GM18502 (cell line): ENCODE measurements around the gene POLR2E.

Experiments
- ATAC-seq: cut with Tn5 transposase; IDR thresholded peaks from one replicate; pipeline ENCODE4 v1.9.1; 2021; ENCODE audit warnings: mild to moderate bottlenecking; ENCODE audit not compliant: unreplicated experiment, poor library complexity

POLR2E gene

GRCh38 chr19:1082928-1083816 lies 12.0 kb downstream of the POLR2E start:
- ATAC-seq = no peak

GRCh38 chr19:1082165-1082927 lies 12.8 kb downstream of the POLR2E start:
- no peak for ATAC-seq

- ATAC-seq = no peak
Observed at GRCh38 chr19:1081301-1082164, 13.6 kb downstream of the POLR2E start.

DNA sequence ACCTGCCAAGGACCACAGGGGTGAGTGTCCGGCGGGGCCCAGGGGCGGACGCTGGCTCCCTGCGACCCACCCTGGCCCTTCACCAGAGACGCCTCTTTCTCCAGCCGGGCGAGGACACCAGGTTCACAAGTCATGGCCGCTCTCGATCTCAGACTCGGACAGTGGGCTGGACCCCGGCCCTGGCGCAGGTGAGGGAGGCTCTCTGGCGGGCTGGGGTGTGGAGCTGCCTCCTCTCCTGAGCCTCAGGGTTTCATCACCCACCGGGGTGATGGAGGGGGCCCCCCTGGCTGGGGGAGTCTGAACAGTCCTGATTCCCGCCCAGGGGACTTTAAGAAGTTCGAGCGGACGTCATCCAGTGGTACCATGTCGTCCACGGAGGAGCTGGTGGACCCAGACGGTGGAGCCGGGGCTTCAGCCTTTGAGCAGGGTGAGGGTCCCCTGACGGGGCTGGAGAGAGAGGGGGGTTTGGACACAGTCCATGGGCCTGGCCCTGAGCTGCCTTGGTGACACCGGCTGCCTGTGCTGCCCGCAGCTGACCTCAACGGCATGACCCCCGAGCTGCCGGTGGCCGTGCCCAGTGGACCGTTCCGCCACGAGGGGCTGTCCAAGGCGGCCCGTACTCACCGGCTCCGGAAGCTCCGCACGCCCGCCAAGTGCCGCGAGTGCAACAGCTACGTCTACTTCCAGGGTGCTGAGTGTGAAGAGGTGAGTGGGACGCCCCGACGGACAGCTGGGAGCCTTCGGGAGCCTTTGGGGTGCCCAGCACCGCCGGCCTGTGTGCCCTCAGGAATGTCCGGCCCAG lies 14.6 kb downstream of the POLR2E start:
- ATAC-seq = no peak

GRCh38 chr19:1079566-1080111 lies 15.5 kb downstream of the POLR2E start:
- ATAC-seq = no peak

DNA sequence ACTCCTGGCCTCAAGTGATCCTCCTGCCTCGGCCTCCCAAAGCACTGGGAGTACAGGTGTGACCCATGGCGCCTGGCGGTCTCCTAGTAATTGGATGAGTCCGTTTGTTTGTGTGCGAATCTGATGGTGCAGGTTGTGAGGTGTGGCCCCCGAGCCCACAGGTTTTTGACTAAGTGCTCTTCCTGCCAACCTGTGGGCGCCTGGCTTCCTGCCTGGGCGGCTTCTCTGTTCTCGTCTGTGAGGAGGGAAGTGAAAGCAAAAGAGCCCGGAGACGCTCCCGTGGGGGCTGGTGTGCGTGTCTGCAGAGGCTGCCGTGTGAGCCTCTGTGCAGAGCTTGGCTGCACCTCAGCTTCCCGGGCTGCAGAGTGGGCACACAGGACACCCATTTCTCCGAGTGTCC lies 18.2 kb downstream of the POLR2E start:
- peak; percentile 60 for ATAC-seq

- ATAC-seq = no peak
Observed at GRCh38 chr19:1076046-1076386, 19.2 kb downstream of the POLR2E start.

- peak; percentile 59 for ATAC-seq
Observed at GRCh38 chr19:1074544-1075283, 20.5 kb downstream of the POLR2E start.

DNA sequence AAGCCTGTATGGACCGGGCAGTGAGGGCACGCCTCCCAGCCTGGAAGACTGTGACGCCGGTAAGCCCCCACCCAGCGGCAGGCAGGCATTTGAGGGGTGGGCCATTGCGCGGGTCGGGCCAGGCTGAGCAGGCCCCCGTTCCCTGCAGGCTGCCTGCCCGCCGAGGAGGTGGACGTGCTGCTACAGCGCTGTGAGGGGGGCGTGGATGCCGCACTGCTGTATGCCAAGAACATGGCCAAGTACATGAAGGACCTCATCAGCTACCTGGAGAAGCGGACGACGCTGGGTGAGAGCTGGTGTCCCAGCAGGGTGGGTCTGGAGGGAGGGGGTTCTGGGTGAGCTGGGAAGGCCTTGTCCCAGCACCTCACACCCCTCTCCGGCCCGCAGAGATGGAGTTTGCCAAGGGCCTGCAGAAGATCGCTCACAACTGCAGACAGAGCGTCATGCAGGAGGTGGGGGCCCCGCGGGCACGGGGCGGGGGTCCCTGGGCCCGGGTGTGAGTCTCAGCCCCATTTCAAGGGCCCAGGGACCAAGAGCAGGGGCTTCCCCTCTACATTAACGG lies 21.1 kb downstream of the POLR2E start:
- ATAC-seq = peak; percentile 6

GRCh38 chr19:1073063-1073955 lies 21.9 kb downstream of the POLR2E start:
- no peak for ATAC-seq

GRCh38 chr19:1072371-1073015 lies 22.7 kb downstream of the POLR2E start:
- ATAC-seq = no peak

DNA sequence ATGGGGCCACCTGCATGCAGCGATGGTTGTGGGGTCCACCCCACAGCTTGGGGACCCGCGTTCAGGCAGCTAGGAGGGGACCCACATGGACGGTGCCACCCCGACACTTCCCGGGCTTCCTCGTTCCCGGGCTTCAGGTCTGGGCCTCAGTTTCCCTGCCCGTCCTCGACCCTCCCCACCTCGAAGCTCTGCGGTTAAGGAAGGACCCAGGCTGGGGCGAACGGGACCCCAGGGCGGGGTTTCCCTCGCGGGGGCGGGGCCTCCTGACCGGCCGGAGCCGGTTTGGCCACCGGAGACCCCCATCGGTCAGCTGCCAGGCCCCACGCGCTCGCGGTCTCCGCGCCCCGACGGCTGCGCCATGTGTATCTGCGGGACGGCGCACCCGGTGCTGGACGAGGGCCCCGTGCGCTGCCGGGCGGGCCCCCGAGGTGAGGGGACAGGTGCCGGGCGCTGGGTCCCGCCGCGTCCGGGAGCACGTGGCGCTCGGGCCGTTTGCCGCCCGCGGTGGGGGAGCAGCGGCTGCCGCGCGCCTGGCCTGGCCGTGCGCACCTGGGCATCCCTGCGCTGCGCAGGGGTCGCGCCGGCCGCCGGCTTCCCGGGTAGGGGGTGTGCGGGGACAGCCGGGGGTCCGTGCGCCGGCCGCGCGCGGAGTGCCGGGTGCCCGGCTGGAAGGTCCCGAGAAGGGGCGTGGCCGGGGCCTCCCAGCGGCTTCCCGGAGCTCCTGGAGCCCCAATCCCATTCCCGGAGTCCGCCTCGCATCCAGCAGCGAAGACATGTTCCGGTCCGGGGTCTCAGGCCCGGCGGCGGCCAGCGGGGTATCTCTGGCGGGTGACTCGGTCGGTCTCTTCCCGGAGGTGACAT lies 24.0 kb downstream of the POLR2E start:
- no peak for ATAC-seq

DNA sequence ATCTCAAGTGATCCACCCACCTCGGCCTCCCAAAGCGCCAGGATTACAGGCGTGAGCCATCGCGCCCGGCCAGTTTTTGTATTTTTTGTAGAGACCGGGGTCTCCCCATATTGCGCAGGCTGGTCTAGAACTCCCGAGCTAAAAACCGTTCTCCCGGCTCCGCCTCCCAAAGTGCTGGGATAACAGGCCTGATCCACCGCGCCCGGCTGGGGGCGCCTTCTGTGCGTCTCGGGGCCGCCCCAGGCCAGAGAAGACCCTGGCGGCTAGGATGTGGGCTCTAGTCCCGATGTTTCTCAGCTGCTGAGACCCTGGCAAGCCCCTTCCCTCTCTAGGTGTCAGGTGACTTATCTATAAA lies 24.6 kb downstream of the POLR2E start:
- ATAC-seq = no peak

DNA sequence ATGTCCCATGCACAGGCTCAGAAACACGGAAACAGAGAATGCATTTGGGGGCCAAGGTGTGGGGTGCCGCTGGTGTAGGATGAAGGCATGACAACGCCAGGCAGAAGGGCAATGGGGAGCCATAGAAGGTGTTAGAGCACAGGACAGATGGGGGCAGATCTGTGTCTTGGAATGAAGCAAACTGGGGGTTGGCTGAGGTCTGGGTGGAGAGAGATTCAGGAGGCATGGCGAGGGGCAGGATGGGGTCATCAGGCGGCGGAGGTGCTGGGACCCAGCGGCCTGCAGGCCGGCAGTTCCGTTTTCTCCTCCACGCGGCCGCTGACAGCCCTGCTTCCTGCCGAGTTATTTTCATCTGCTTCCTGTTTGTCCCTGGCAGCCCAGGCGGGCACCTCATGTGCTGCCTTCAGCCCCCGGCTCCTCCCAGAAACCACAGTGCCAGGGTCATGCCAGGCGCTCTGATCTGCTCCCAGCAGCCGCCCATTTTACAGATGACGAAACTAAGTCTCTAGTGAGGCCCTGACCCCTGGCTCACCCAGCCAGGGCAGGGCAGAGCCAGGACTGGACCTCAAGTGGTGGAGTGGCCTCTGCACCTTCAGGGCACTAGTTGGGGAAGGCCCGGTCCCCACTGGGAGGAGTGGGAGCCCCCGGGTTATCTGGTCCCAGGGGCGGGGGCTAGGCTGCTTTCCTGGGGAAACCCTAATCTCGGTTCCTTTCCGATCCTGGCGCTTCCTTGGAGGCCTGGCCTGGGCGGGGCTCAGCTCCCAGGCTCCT lies 26.0 kb downstream of the POLR2E start:
- no peak for ATAC-seq
